ENCODE results near the gene LRRN4CL.

LRRN4CL gene

GRCh38 chr11:62709247-62710000 lies 20.1 kb upstream of the LRRN4CL start:
- DNase-seq (ENCODE audit: low read depth): peak; percentile 95
- no peak for TF ChIP-seq CTCF (IDR thresholded peaks at IDR 0.05; ENCODE audit: low read depth, low read length, missing control alignments)
- peak overlapping the region; percentile 56 for H3K4me3 ChIP-seq (ENCODE audit: low read depth, low read length)

- H3K4me3 ChIP-seq (ENCODE audit: low read depth, low read length): peak overlapping the region; percentile 56
- no peak for TF ChIP-seq CTCF (IDR thresholded peaks at IDR 0.05; ENCODE audit: low read depth, low read length, missing control alignments)
- no peak for DNase-seq (ENCODE audit: low read depth)
Observed at GRCh38 chr11:62708793-62709192, 19.5 kb upstream of the LRRN4CL start.

DNA sequence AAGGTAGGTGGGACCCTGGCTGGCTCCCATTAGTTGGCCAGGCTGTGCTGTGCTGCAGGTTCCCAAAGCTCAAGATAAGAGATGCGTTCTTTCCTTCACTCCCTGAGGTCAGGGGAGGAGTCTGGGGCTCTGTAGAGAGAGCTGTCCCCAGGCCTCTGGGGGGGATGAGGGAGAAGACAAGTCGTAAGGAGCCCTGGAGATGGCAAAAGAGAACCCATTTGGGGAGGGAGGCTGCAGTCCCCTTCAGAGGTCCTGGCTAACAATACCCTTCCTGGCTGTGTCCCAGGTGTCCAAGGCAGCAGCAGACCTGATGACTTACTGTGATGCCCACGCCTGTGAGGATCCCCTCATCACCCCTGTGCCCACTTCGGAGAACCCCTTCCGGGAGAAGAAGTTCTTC lies 19.1 kb upstream of the LRRN4CL start:
- no peak for TF ChIP-seq CTCF (IDR thresholded peaks at IDR 0.05; ENCODE audit: low read depth, low read length, missing control alignments)
- no peak for DNase-seq (ENCODE audit: low read depth)
- H3K4me3 ChIP-seq (ENCODE audit: low read depth, low read length): peak overlapping the region; percentile 56; the same call in 1 of the 2 replicates

DNA sequence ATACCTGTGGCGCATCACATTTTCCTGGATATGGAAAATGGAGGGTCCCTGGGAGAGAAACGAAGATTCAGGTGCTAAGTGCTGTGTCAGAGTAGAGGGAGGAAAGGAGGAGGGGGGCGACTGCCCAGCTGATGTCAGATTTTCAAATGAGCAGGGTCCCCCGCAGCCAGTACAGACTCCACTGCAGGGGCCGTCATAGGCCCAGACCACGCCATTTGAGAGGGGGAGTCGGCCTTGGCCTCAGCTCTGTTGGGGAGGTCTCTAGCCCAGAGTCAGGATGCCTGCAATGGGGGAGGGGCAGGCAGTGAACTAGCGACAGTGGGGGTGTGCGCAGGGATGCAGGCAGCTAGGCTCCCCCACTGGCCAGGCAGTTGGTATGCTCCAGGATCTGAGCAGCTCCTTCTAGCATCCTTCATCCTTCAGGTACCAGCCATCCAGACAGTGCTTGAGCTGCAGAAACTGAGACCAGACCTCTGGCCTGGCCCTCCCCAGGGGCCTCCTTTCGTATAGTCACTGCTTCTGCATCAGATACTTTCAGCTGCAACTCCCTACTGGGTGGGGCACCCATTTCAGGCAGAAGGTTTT lies 18.0 kb upstream of the LRRN4CL start, which contains the start of the genes BSCL2 and GNG3:
Gene BSCL2 (minus strand): TSS at position 148 of the 585 bp plus-strand sequence. CDS start 229 bp downstream, outside the sequence.
Gene GNG3 (plus strand): TSS at position 400 of the 585 bp plus-strand sequence. CDS start 620 bp downstream, outside the sequence.
- no peak for DNase-seq (ENCODE audit: low read depth)

DNA sequence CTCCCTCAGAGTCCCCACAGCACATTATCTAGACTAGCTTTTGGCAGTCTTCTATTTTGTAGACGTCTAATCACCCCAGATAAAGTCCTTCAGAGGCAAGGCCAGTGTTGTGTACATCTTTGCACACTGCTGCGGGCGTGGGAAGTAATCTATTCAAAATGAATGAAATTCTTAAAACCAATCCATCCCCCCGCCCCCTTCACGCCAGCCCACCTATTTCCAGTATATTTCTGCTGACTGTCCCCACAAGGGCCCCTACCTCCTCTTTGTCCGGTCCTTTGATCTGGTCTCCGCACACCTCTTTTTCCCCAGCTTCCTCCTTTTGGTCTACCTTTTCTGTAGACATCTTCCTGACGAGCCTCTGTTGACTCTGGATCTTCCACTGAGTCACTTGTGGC lies 17.5 kb upstream of the LRRN4CL start:
- DNase-seq (ENCODE audit: low read depth): no peak
- no peak for TF ChIP-seq CTCF (IDR thresholded peaks at IDR 0.05; ENCODE audit: low read depth, low read length, missing control alignments)
- no peak overlapping the region; the same call in 1 of the 2 replicates for H3K4me3 ChIP-seq (ENCODE audit: low read depth, low read length)

More for the DNA sequence above, 18.0 kb upstream of the LRRN4CL start, which contains the start of the genes BSCL2 and GNG3:
- no peak for TF ChIP-seq CTCF (IDR thresholded peaks at IDR 0.05; ENCODE audit: low read depth, low read length, missing control alignments)
- peak within 1 kb of the TSS; percentile 56 for H3K4me3 ChIP-seq (ENCODE audit: low read depth, low read length)

- DNase-seq (ENCODE audit: low read depth): peak; percentile 62
- TF ChIP-seq CTCF (IDR thresholded peaks at IDR 0.05; ENCODE audit: low read depth, low read length, missing control alignments): no peak
- peak overlapping the region; percentile 67 for H3K4me3 ChIP-seq (ENCODE audit: low read depth, low read length)
Observed at GRCh38 chr11:62705880-62706849, 16.8 kb upstream of the LRRN4CL start.
